PC-9 (cell line): ENCODE results near the gene ATG16L1.

Experiments used
- CTCF ChIP-seq: fragments of 200-600 bp; sonication (generic); conservative IDR thresholded peaks from 2 replicates; pipeline ENCODE4 v1.6.1; 2017; ENCODE audit warnings: mixed run types, antibody characterized with exemption, mild to moderate bottlenecking, moderate library complexity
- EZH2 ChIP-seq: fragments of 200-600 bp; sonication (generic); IDR thresholded peaks from 2 replicates; pipeline ENCODE4 v1.8.0; 2017; ENCODE audit warnings: antibody characterized with exemption, low read depth

- TF ChIP-seq EZH2 (no peak), CTCF (no peak)
Observed at GRCh38 chr2:233341296-233341695, 89.8 kb downstream of the ATG16L1 start.
